SU-DHL-6 (cell line): Measurements from ENCODE around the gene NME4.

Source experiments
- H2AFZ ChIP-seq: fragments of 200-600 bp; sonication (generic); 2 replicates; pipeline ENCODE4 v1.6.1; 2014; ENCODE audit warnings: low read depth, mild to moderate bottlenecking, moderate library complexity, mixed read lengths, antibody characterized with exemption, low read length; ENCODE audit not compliant: severe bottlenecking
- H3F3A ChIP-seq: fragments of 200-600 bp; shearing (Covaris generic); 2 replicates; pipeline ENCODE4 v1.6.0; 2016; ENCODE audit warnings: antibody characterized with exemption, mild to moderate bottlenecking; ENCODE audit not compliant: insufficient read depth
- H3K27ac ChIP-seq: fragments of 200-600 bp; sonication (generic); 2 replicates; pipeline ENCODE4 v1.5.1; 2016; ENCODE audit warnings: low read depth, mild to moderate bottlenecking, low read length, moderate library complexity, mixed read lengths
- H3K27me3 ChIP-seq: fragments of 200-600 bp; sonication (generic), shearing (Covaris generic); 2 replicates; pipeline ENCODE4 v1.6.0; 2014; ENCODE audit warnings: mild to moderate bottlenecking, low read length
- H3K36me3 ChIP-seq: fragments of 200-600 bp; sonication (generic); 2 replicates; pipeline ENCODE4 v1.6.1; 2014; ENCODE audit warnings: mild to moderate bottlenecking, low read length, mixed read lengths
- H3K4me2 ChIP-seq: fragments of 300-600, 200-600 bp; shearing (Covaris generic), sonication (generic); 2 replicates; pipeline ENCODE4 v1.6.0; 2014; ENCODE audit warnings: low read length, low read depth, mild to moderate bottlenecking; ENCODE audit not compliant: poor library complexity, severe bottlenecking
- H3K4me3 ChIP-seq: fragments of 200-600 bp; sonication (generic); 2 replicates; pipeline ENCODE4 v1.5.1; 2014; ENCODE audit warnings: antibody characterized with exemption, low read length, mild to moderate bottlenecking, mixed read lengths; ENCODE audit not compliant: insufficient read depth, poor library complexity, severe bottlenecking
- H3K79me2 ChIP-seq: fragments of 200-600 bp; sonication (generic); 2 replicates; pipeline ENCODE4 v1.6.1; 2014; ENCODE audit warnings: mild to moderate bottlenecking, low read length, moderate library complexity; ENCODE audit not compliant: insufficient read depth
- H3K9ac ChIP-seq: fragments of 200-600 bp; sonication (generic); 2 replicates; pipeline ENCODE4 v1.7.0; 2014; ENCODE audit warnings: mild to moderate bottlenecking, low read length
- H3K9me2 ChIP-seq: fragments of 200-600 bp; sonication (generic); replicated peaks from 2 replicates; pipeline ENCODE4 v1.6.1; 2014; ENCODE audit warnings: low read length; ENCODE audit not compliant: insufficient read depth
- H3K9me3 ChIP-seq: fragments of 200-600 bp; sonication (generic); 2 replicates; pipeline ENCODE4 v1.6.1; 2014; ENCODE audit warnings: low read length, mixed read lengths; ENCODE audit not compliant: insufficient read depth
- H4K20me1 ChIP-seq: fragments of 200-600 bp; sonication (generic); 2 replicates; pipeline ENCODE4 v1.6.1; 2014; ENCODE audit warnings: low read depth, mild to moderate bottlenecking, antibody characterized with exemption, low read length, moderate library complexity, mixed read lengths
- CTCF ChIP-seq: fragments of 200-600 bp; sonication (generic); IDR thresholded peaks from one replicate; pipeline ENCODE4 v1.5.1; 2017; ENCODE audit warnings: antibody characterized with exemption, mild to moderate bottlenecking, low read length, moderate library complexity; ENCODE audit not compliant: insufficient read depth, poor library complexity, severe bottlenecking
- EZH2phosphoT487 ChIP-seq: fragments of 200-600 bp; sonication (generic), shearing (Covaris generic); conservative IDR thresholded peaks from 2 replicates; pipeline ENCODE4 v1.6.1; 2018; ENCODE audit warnings: mild to moderate bottlenecking, antibody characterized with exemption, low read length, moderate library complexity, mixed read lengths

Gene NME4

GRCh38 chr16:375212-375611, 21.8 kb upstream of the NME4 start:
- H3K36me3 ChIP-seq, result no peaks in the 10 kb centered on the region

GRCh38 chr16:375927-376816, 20.8 kb upstream of the NME4 start:
- Histone ChIP-seq H3K27me3 (no peaks in the 10 kb centered on the region), H3K4me3 (no peak overlapping the region), H3F3A (no peaks in the 10 kb centered on the region), H3K9me3 (no peaks in the 10 kb centered on the region), H3K79me2 (peaks cover 3% of the 10 kb centered on the region; the same call in 1 of the 2 replicates), H4K20me1 (no peaks in the 10 kb centered on the region), H2AFZ (no peak overlapping the region), H3K9ac (no peak overlapping the region), H3K27ac (no peak overlapping the region), H3K36me3 (no peaks in the 10 kb centered on the region), H3K9me2 (no peaks in the 10 kb centered on the region), H3K4me2 (no peak overlapping the region)
- TF ChIP-seq EZH2phosphoT487 (no peak), CTCF (no peak)

More at GRCh38 chr16:375212-375611, 21.8 kb upstream of the NME4 start:
- Histone ChIP-seq H3K27ac (no peak overlapping the region), H3K4me3 (no peak overlapping the region), H3K9me2 (no peaks in the 10 kb centered on the region), H3K27me3 (no peaks in the 10 kb centered on the region), H3K4me2 (no peak overlapping the region), H3K79me2 (peaks cover 3% of the 10 kb centered on the region; the same call in 1 of the 2 replicates), H3K9me3 (no peaks in the 10 kb centered on the region), H4K20me1 (no peaks in the 10 kb centered on the region), H2AFZ (no peak overlapping the region), H3K9ac (no peak overlapping the region), H3F3A (0 out of 2 replicates have a peak, but pooled peaks cover 4% of the 10 kb centered on the region)
- TF ChIP-seq EZH2phosphoT487 (no peak), CTCF (no peak)

DNA sequence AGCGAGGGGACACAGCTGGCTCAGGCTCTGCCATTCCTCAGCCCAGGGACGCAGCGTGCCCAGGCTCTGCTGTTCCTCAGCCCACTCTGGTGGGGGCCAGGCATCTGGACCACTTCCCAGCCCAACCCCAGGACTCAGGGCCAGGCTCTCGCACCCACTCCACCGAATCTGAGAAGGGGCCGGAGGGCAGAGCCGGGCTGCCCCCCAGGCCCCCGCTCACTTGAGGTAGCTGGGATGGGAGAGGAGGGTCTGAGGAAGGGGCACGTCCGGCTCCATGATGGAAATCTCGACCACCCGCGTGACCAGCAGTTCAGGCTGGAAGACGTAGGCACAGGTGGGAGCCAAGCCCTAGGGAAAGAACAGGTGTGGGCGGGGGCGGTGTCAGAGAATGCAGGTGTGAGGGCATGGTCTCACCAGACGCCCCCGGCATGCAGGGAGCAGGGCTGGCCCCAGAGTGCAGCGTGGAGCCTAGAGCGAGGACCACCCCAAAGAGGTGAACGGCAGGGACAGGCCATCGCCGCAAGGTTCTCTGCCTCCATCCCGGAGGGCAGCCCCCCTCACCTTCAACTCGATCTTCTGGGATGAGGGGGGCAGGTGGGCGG, 20.1 kb upstream of the NME4 start:
- peaks cover 3% of the 10 kb centered on the region; the same call in 1 of the 2 replicates for H3K79me2 ChIP-seq
- H3K9ac ChIP-seq, result no peak overlapping the region
- TF ChIP-seq EZH2phosphoT487 (no peak), CTCF (no peak)
- H3K27ac ChIP-seq, result no peak overlapping the region
- no peaks in the 10 kb centered on the region for H3F3A ChIP-seq
- H2AFZ ChIP-seq, result no peak overlapping the region
- no peaks in the 10 kb centered on the region for H4K20me1 ChIP-seq
- no peak overlapping the region for H3K4me3 ChIP-seq
- H3K27me3 ChIP-seq, result no peaks in the 10 kb centered on the region
- no peak overlapping the region for H3K4me2 ChIP-seq
- H3K9me3 ChIP-seq, result no peaks in the 10 kb centered on the region
- no peaks in the 10 kb centered on the region for H3K36me3 ChIP-seq
- no peaks in the 10 kb centered on the region for H3K9me2 ChIP-seq
